GM21723 (cell line): Measurements from ENCODE around the gene L2HGDH.
A peak's percentile ranks its signal among the peaks of the same experiment; 100 is the strongest.

Source experiments
- ATAC-seq: cut with Tn5 transposase; IDR thresholded peaks from one replicate; pipeline ENCODE4 v1.9.1; 2021; ENCODE audit warnings: mild to moderate bottlenecking, moderate library complexity; ENCODE audit not compliant: unreplicated experiment

The L2HGDH gene

DNA sequence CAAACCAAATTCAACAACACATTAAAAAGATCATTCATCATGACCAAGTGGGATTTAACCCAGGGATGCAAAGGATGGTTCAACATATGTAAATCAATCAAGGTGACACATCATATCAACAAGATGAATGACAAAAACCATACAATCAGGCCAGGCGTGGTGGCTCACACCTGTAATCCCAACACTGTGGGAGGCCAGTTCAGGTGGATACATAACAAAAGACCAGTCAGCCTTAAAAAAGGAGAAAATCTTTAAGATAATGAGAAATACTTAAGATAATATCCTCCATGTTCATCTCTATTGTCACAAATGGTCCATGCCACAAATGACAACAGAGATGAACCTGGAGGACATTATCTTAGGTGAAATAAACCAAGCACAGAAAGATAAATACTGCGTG is 12.4 kb downstream of the L2HGDH start:
- no peak for ATAC-seq

DNA sequence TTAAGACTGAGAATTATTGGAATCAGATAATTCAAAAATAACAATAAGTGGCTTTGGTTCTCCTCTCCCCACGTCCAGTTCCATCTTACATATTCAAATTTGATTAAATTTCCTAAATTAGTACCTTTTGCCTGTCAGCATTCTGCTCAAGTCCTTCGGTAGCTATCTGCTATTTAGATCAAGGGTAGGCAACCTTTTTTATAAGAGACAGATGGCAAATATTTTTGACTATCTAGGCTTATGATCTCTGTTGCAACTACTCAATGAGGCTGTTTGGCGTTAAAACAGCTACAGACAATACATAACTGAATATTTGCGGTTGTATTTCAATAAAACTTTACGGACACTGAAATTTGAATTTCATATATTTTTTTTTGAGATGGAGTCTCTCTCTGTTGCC is 21.7 kb downstream of the L2HGDH start:
- no peak for ATAC-seq

DNA sequence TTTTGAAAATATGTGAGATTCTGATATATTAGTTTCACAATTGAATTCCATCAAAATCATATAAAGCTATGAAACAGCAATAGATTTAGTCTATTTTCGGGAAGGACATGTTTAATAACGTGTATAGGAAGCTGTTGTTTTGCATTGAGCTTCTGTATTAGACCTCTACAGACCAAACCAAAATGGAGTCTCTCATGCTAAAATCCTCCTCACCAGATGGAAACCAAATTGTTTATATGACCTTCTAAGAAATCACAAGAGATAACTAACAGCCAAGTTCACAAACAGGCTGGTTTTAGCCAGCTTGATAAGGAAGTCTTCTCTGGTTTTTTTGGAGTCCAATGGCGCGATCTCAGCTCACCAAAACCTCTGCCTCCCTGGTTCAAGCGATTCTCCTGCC is 23.9 kb downstream of the L2HGDH start:
- no peak for ATAC-seq

DNA sequence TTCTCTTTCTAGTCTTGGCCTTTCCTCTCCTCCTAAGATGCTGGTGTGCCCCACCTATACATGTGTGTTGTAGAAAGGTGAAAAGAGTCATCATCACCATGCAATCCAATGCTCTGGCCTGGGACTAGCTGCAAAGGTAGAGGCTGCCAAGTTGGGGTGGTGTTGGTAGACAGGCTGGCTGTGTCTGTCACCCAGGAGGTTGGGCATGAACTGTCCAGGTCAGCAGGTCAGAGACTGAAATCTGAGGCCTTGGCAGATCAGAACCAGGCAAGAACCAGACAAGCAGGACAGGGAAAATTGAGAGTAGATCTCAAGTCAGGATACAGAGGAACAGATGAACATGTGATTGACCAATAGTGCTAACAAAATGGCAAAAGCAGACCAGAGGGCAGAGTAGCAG is 26.2 kb downstream of the L2HGDH start:
- ATAC-seq, result no peak

DNA sequence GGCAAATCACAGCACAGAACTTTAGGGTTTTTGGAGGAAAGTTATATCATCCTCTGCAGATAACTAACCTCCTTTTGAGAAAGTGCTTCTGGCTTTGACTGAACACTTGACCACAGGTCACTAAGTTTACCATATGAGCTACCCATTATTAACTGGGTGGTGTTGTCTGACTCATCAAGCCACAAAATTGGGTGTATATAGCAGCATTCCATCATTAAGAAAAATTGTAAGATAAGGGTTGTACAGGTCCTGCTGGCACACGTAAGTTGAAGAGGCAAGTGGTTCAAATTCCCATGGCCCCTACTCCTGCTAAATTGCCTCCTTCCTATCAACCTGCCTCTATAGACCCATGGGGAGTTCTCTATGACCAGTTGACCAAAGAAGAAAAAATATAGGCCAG is 39.5 kb downstream of the L2HGDH start:
- no peak for ATAC-seq

DNA sequence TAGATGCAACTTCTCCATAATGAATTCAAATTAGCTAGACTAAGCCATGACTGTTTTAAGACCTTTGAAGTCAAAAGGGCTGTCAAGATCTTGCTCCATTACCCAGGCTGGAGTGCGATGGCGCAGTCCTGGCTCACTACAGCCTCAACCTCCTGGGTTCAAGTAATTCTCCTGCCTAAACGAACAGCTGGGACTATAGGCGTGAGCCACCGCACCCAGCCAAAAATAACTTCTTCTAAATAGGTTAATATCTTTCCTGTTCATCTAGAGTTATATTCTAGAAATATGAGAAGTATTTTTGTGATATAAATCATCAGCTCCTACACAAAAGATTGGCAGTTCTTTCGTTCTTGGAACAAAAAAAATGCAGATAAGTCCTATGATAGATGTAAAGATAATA is 41.1 kb downstream of the L2HGDH start:
- no peak for ATAC-seq

DNA sequence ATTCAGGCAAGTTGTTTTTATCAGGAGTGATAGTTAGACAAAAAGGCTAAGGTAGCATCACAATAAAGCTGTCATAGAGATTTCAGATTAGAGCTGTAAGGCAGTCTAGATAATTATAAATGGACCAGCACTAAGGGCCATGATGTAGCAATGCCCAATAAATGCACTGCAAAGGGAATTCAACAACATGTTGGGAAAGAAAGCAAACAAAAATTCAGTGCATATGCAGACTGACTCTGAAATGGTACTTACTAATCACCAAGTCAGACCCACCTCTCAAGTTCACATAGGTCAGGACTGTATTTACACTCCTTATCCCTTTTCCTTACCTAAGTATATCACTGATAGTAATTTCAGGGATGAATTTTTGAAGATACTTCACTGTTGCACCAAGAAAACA is 47.0 kb downstream of the L2HGDH start:
- no peak for ATAC-seq

DNA sequence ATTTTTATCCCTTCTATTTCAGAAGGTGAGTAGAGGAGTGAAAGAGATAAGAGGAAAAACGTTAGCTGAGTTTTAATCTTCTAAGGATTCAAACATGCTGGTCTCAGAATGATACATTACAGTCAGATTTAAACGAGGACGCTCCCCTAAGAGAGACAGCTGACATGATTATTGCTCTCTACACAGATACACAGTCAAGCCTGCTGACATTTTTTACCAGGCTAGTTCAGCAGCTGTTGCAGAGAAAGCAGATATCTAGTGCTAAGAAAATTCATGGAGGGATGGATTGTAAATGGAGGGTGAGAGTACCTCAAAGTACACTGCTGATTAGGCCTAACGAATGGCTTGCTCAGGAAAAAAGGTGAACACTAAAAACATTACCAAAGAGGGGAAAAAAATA is 48.7 kb downstream of the L2HGDH start:
- ATAC-seq, result no peak

DNA sequence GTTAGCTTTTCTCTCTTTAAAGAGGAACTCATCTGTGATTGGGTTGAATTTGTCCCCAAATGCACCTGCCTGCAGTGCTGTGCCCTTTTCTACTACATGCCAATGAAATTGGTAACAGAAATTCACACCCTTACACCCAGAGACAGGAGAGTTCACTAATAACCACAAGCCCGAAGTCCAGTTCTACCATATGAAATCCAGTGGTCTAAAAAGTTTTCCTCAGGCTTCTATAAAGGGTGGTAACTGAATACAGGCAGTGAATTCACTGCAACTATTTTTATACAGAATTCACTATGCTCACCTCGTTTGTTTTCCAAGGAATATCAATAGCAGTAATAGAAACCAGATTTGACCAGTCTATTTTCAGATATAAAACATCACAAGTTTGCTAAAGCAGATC is 49.2 kb downstream of the L2HGDH start:
- ATAC-seq, result no peak

DNA sequence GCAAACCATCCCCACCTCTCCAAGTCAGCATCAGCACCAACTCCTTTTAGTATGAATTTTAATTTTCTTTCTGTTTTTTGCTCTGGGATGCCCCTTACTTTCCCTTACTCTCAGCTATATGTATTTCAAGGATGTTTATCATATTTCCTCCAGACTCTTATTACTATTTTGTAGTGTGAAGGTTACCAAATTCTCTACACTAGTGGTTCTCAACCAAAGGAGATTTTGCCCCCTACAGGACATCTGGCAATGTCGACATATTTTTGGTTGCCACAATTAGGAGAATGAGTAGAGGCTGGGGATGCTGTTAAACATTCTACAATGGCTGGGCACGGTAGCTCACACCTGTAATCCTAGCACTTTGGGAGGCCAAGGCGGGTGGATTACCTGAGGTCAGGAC is 51.5 kb downstream of the L2HGDH start:
- no peak for ATAC-seq

DNA sequence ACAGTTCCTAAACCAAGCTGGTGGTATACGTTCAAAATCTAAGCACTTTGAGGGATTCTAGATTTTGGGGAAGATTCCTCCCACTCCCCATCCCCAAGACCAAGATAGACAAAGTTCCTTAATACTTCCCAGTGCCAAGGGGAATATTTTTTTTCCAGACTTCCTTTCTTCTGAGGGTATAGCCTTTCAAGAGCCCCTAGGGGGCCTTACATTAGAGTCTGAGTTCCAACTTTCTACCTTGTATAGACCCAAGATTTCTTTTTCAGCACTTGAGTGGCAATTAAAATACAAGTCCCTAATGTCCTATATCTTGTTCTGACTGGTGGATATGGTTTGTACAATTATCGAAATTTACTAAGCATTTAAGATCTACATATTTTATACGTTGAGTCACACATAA is 52.0 kb downstream of the L2HGDH start:
- ATAC-seq, result no peak

DNA sequence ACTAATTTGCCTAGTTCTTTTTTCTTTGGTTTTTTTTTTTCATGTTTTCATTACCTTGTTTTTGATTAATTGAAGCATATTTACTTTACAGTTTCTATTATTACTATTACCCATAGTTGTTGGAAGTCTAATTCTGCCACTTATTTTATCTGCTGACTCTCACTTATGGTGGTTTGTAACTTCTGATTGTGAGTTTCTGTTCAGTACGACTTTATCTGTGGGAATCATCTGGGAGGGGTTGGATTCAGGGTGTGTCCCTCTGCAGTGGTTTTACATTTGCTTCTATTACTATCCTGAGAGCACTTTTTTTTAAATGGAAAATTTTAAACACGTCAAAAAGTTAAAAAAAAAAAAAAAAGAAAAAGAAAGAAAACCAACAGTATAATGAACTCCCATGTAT is 54.3 kb downstream of the L2HGDH start:
- no peak for ATAC-seq

DNA sequence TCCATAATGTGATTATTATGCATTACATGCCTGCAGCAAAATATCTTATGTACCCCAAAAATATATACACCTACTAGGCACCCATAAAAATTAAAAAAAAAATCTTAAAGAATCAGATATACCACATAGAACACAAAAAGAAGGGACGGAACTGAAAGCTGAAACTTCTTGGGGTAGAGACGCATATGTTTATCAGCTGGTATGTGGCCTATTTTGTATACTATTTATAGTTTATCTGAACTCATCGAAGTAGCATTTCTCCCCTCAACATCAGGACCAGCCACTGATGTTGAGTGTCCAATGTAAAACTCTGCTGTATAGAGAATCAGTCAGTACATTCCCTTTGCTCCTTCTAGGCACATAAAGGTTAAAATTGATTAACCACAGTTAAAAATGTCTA is 57.8 kb downstream of the L2HGDH start:
- no peak for ATAC-seq

DNA sequence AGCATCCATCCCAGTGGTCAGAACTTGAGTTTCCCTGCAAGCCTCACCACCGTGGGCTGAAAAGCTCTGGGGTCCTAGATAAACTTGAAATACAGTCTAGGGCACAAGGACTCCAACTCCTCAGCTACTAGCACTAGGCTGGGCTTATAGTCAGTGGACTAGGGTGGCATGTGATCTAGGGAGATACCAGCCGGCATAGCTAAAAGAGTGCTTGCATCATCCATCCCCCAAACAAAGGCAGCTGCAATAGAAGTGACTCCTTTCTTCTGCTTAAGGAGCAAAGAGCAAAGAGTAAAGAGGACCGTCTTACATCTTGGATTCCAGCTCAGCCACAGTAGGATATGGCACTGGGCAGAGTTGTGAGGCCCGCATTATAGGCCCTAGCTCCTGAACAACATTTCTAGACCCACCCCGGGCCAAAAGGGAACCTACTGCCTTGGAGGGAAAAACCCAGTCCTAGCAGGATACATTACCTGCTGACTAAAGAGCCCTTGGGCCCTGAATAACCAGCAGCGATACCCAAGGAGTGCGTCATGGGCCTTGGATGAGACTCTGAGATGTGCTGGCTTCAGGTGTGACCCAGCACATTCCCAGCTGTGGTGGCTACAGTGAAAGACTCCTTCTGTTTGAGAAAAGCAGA is 62.8 kb downstream of the L2HGDH start:
- no peak for ATAC-seq

DNA sequence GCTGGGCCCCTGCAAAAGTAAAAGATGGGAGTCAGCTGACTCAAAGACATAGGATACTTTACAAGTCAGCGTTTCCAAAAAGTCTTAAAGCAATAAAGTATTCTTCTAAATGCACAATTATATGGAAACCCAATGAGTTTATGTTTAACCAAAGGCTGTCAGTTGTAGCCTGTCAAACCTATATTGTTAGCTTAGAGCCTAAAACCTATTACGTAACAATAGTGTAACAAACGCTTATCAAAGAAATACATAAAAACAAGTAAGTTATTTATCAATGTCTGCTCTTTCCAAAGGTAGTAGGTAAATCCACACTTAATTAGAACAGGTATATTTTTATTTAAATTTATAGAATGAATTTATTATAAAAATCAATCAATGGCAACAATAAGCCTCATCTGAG is 64.8 kb downstream of the L2HGDH start:
- ATAC-seq, result no peak

DNA sequence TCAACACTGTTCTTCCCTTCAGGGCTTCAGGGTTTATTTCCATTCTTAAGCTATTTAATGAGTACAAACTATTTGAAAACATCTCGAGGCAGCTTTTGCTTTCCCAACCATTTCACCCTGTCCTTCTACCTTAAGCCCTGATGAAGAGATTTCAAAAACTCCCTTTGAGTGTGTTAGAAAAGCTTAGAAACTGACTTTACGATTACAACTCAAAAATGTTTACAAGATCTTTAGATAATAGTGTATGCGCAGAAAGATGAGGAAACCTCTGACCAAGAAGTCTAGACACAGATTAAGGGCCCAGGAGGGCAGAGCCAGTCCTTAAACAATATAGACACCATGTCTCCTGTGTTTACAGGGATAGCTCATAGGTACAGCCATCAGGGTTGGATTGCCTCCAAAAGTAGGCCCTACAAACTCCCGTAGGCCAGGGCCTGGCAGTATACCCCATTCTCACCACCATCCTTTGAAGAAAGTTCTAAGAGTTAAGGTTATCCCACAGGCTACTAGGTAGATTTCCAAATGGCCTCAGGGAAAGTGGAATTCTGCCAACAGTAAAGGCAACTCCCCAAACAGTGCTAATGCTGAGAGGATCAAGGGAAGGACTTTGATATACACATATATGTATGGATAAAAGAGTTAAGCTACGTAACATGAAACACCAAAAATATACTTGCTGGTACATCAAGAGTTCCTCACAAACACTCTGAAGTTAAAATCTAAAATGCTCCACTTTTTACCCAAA is 69.3 kb downstream of the L2HGDH start:
- no peak for ATAC-seq

DNA sequence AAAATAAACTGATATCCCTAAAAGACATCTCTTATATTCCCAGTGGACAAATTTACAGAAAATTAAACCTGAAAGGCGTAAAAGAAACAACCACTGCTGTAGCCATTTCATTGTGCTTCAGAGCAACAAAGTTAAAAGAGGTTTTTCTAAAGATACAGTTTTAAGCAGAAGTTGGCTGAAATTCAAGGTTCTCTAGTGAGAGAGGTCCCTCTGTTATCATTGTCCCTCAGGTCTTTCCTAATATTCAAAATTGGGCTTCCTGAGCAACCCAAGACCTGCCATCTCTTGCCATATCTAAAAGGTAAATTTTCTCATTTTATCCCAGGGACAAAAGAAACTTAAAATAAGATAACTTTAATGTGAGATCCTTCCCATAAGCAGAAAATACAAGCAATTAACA is 69.9 kb downstream of the L2HGDH start:
- ATAC-seq, result no peak

DNA sequence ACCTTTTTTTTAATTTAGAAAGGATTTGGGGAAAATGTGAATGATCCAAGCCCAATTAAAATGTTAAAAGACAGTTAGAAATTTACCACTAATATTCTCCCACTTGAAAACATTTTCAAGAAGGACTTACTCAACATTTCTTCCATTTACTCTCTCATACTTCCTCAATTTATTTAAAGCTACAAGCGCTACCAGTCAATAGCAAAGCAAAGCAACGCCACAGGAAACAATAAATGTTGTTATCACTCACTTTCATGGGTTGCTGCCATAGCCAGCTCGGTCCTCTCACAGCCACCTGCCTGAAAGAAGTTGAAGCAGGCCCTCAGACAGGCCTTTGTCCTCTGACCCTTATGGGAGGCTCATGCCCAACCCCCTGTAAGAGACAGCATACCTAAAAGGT is 74.6 kb downstream of the L2HGDH start:
- ATAC-seq, result no peak

DNA sequence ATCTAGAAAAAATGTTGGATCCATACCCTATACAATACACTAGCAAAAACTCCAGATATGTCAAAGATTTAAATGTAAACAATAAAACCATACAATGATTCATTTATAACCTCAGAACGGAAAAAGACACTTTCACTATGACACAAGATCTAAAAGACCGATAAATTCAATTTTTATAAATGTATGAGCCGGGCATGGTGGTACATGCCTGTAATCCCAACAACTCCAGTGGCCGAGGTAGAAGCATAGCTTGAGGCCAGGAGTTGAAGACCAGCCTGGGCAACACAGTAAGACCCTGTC is 78.1 kb downstream of the L2HGDH start:
- ATAC-seq, result no peak

DNA sequence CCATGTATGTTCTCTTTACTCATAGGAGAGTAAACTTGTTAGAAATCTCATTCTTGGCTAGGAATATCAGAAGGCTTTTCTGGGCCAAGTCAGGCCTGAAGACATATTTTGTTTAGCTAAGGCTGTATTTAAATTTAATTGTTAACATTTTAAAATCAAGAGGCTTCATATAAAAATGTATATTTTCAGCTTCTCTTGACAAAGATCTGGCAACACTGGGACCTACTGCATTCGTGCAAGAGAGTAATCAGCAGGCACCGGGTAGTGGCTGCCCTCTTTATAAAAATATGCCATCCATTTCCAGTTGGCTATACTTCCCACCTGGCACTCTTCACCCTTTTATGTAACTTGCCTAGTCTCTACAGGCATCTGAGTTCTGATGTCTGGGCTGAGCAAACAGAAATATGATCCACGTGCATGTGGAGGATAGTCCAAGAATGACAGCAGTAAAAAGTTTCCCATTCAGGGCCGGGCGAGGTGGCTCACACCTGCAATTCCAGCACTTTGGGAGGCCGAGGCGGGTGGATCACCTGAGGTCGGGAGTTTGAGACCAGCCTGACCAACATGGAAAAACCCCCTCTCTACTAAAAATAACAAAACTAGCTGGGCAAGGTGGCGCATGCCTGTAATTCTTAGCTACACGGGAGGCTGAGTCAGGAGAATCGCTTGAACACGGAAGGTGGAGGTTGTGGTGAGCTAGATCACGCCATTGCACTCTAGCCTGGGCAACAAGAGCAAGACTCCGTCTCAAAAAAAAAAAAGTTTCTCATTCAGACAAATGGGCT is 78.7 kb downstream of the L2HGDH start:
- no peak for ATAC-seq

DNA sequence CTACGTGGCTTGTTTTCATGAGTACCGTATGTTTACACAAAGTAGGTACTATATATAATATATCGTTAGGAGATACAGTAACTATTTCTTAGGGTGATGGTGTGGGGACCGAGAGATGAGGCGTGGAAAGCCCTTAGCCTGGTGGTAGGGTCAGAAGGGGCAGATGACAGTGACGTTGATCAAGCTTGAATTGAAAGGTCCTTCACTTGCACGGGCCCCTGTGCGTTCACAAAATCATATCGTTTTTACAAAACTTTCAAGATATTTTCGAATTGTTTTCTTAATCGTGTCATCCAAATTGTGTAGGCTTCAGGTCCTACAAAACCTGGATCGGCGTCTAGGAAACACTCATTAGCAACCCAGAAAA is 79.8 kb downstream of the L2HGDH start:
- ATAC-seq, result no peak

DNA sequence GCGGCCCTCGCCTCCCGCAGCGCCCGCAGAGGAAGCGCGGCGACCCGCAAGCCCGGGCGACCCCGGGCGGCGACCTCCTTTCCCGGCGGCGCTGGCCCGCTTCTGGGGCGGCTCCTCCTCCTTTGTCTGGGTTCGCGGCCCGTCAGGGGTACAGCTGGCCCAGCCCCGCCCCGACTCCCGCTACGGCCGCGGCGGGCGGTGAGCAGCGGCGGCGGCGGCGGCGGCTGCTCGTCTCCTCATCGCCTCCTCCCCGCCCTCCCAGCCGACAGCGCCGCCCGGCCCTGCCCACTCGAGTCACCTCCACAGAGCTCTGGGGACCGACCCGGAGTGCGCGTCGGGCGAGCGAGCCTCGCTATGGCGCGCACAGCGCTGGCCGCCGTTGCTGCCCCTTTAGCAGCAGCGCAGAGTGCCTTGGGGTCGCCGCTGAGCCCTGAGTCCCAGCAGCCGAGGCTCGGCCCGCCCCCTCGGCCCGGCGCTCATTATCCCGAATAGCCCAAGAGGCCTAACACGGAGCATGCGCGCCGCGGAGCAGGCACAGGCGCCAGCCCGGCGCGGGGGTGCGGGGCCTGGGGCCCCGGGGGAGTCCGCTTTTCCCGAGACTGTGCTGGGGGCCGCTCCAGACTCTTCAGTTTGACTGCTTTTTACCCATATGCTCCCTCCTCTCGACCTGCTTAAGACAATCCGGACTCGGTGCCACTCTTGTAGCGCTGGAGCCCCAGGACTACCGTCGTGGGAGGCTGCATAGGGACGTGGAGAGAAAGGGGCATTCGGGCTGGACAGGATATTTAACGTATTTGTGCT is 80.4 kb downstream of the L2HGDH start, which contains the start of gene SOS2:
TSS of gene SOS2 (minus strand) at position 104 of the 801 bp plus-strand sequence. CDS start 295 bp downstream, outside the sequence.
- ATAC-seq, result peak; percentile 83
